BJ (cell line): Measurements from ENCODE around the gene ACAP3. TPM values are rescaled to one million over a fixed set of nuclear protein-coding genes. Genes with fewer than 3 reads are reported as not detected.

Source experiments
- CTCF ChIA-PET: fragments of 350-600 bp; formaldehyde crosslinking; extraction: SDS; loops from one replicate; lab custom pipeline; 2021; ENCODE audit warnings: antibody characterized with exemption, inconsistent platforms; lab: Yijun Ruan, JAX
- POLR2A ChIA-PET: fragments of 300-600 bp; sonication (Branson Sonifier 250); formaldehyde crosslinking; extraction: SDS; loops from one replicate; lab custom pipeline; 2021; ENCODE audit warnings: antibody characterized with exemption; lab: Charles Lee
- DNase-seq: peaks from one replicate; pipeline ENCODE4 v3.0.0-alpha.2; 2011; ENCODE audit warnings: low read depth
- H3K27me3 ChIP-seq: 2 replicates; pipeline ENCODE4 v1.6.0; 2011; ENCODE audit warnings: low read length; ENCODE audit not compliant: control insufficient read depth, insufficient read depth
- H3K36me3 ChIP-seq: 2 replicates; pipeline ENCODE4 v1.5.1; 2011; ENCODE audit warnings: low read length; ENCODE audit not compliant: control insufficient read depth, insufficient read depth
- H3K4me3 ChIP-seq: 2 replicates; pipeline ENCODE4 v1.5.1; 2011; ENCODE audit warnings: low read depth, mild to moderate bottlenecking, control low read depth, low read length
- CTCF ChIP-seq: IDR thresholded peaks from 2 replicates; pipeline ENCODE4 v1.5.1; 2011; ENCODE audit warnings: low read depth, mild to moderate bottlenecking, control low read depth, inconsistent platforms, low read length, moderate library complexity; ENCODE audit not compliant: insufficient read depth
- polyA plus RNA-seq: library from polyadenylated mRNA; depleted of rRNA; stranded (reverse); fragments of >200 nt; gene quantifications from 2 replicates; pipeline ENCODE4 v1.2.3, GENCODE V29; 2011

ACAP3 gene
- polyA plus RNA-seq, 1 experiment = 33.9 TPM

GRCh38 chr1:1335792-1336248, 28.1 kb upstream of the ACAP3 start:
- DNase-seq = no peak
- CTCF ChIA-PET = interaction anchor here (1.1 to 2.7 kb wide), 3 partner anchors 11 to 36 kb away, joined by 3 to 13 read pairs (median 6); no protein-coding TSS in a partner anchor
- POLR2A ChIA-PET = no interaction called here
- Histone ChIP-seq H3K36me3 (peaks cover 16% of the 10 kb centered on the region), H3K27me3 (no peaks in the 10 kb centered on the region), H3K4me3 (no peak overlapping the region)
- TF ChIP-seq CTCF = no peak

- ChIA-PET CTCF (interaction anchor here (1.0 to 2.7 kb wide), 3 partner anchors 11 to 213 kb away, joined by 3 to 13 read pairs (median 6); no protein-coding TSS in a partner anchor), POLR2A (no interaction called here)
- no peak for TF ChIP-seq CTCF
Observed at GRCh38 chr1:1335283-1335682, 27.6 kb upstream of the ACAP3 start.

GRCh38 chr1:1334835-1335234, 27.1 kb upstream of the ACAP3 start:
- ChIA-PET CTCF (interaction anchor here (1.0 to 2.7 kb wide), 2 partner anchors 12 to 212 kb away, joined by 3 to 13 read pairs; no protein-coding TSS in a partner anchor), POLR2A (no interaction called here)
- H3K36me3 ChIP-seq = peaks cover 10% of the 10 kb centered on the region
- no peaks in the 10 kb centered on the region for H3K27me3 ChIP-seq
- TF ChIP-seq CTCF = no peak
- H3K4me3 ChIP-seq = no peak overlapping the region
- DNase-seq = no peak

More at GRCh38 chr1:1335283-1335682, 27.6 kb upstream of the ACAP3 start:
- H3K36me3 ChIP-seq = peaks cover 11% of the 10 kb centered on the region
- no peak for DNase-seq
- no peaks in the 10 kb centered on the region for H3K27me3 ChIP-seq
- H3K4me3 ChIP-seq = no peak overlapping the region

- Histone ChIP-seq H3K27me3 (no peaks in the 10 kb centered on the region), H3K4me3 (no peak overlapping the region), H3K36me3 (peaks cover 5% of the 10 kb centered on the region)
- CTCF ChIA-PET = no interaction called here
- DNase-seq = no peak
- no peak for TF ChIP-seq CTCF
- POLR2A ChIA-PET = no interaction called here
Observed at GRCh38 chr1:1333551-1334241, 26.0 kb upstream of the ACAP3 start.

- no peak for TF ChIP-seq CTCF
- Histone ChIP-seq H3K4me3 (no peak overlapping the region), H3K27me3 (no peaks in the 10 kb centered on the region), H3K36me3 (peaks cover 7% of the 10 kb centered on the region)
- no peak for DNase-seq
- POLR2A ChIA-PET = no interaction called here
- CTCF ChIA-PET = interaction anchor here (0.9 to 3.4 kb wide), 2 partner anchors 15 to 39 kb away, joined by 4 to 10 read pairs; no protein-coding TSS in a partner anchor
Observed at GRCh38 chr1:1332774-1333480, 25.2 kb upstream of the ACAP3 start.
